NCI-H2107 treated with DMSO at 0.1 percent for 48 hours (cell line): ENCODE data around the gene PSMD1.

Experiments used
- DNase-seq: peaks from one replicate; lab custom pipeline; 2025; ENCODE audit not compliant: unreplicated experiment; lab: John Stamatoyannopoulos, UW

The PSMD1 gene

GRCh38 chr2:231110551-231110950, 53.9 kb downstream of the PSMD1 start:
- no peak for DNase-seq

- DNase-seq = no peak
Measured at GRCh38 chr2:231111987-231112386, 55.3 kb downstream of the PSMD1 start.

- DNase-seq = no peak
Measured at GRCh38 chr2:231113489-231113888, 56.8 kb downstream of the PSMD1 start.

GRCh38 chr2:231115651-231116050, 59.0 kb downstream of the PSMD1 start:
- no peak for DNase-seq

GRCh38 chr2:231117148-231117547, 60.5 kb downstream of the PSMD1 start:
- no peak for DNase-seq

- DNase-seq = no peak
Measured at GRCh38 chr2:231117922-231118613, 61.4 kb downstream of the PSMD1 start.

- no peak for DNase-seq
Measured at GRCh38 chr2:231118614-231118942, 61.9 kb downstream of the PSMD1 start.

- no peak for DNase-seq
Measured at GRCh38 chr2:231123362-231123898, 66.8 kb downstream of the PSMD1 start.

- no peak for DNase-seq
Measured at GRCh38 chr2:231124838-231125568, 68.3 kb downstream of the PSMD1 start, which contains the start of gene HTR2B. Gene HTR2B (minus strand): TSS chr2:231125042. CDS start chr2:231123764, 1,278 bp downstream.

- no peak for DNase-seq
Measured at GRCh38 chr2:231126123-231126522, 69.5 kb downstream of the PSMD1 start.

- DNase-seq = no peak
Measured at GRCh38 chr2:231127480-231127879, 70.8 kb downstream of the PSMD1 start.

GRCh38 chr2:231127936-231128335, 71.3 kb downstream of the PSMD1 start:
- DNase-seq = no peak

- no peak for DNase-seq
Measured at GRCh38 chr2:231128541-231128940, 71.9 kb downstream of the PSMD1 start.

- DNase-seq = no peak
Measured at GRCh38 chr2:231129216-231129615, 72.5 kb downstream of the PSMD1 start.

- no peak for DNase-seq
Measured at GRCh38 chr2:231130336-231131056, 73.8 kb downstream of the PSMD1 start.

- DNase-seq = no peak
Measured at GRCh38 chr2:231132129-231132528, 75.5 kb downstream of the PSMD1 start.

- DNase-seq = no peak
Measured at GRCh38 chr2:231133365-231134099, 76.9 kb downstream of the PSMD1 start.

GRCh38 chr2:231134910-231135655, 78.4 kb downstream of the PSMD1 start:
- DNase-seq = no peak

GRCh38 chr2:231138699-231139098, 82.0 kb downstream of the PSMD1 start:
- DNase-seq = peak; percentile 92

- DNase-seq = no peak
Measured at GRCh38 chr2:231139796-231140195, 83.1 kb downstream of the PSMD1 start.
